Measurements from ENCODE around the gene CADM2. TPM values are rescaled to one million over a fixed set of nuclear protein-coding genes. Genes with fewer than 3 reads are reported as not detected.

Gene CADM2
- total RNA-seq, 1 experiment from 2014 or later: 0.64 TPM

- Histone ChIP-seq H3K36me3 (ENCODE audit: control insufficient read depth, insufficient read depth, low read length) (no peaks in the 10 kb centered on the region), H3K27ac (ENCODE audit: low read length) (no peak overlapping the region), H3K9me3 (ENCODE audit: control insufficient read depth, insufficient read depth, low read depth, low read length) (no peaks in the 10 kb centered on the region), H3K4me3 (ENCODE audit: low read depth in 2 of 2, low read length in 2 of 2) (no peak overlapping the region), H3K4me1 (ENCODE audit: control insufficient read depth, insufficient read depth, low read length) (no peaks in the 10 kb centered on the region), H3K27me3 (ENCODE audit: control insufficient read depth, insufficient read depth, low read length) (no peaks in the 10 kb centered on the region)
- DNase-seq (ENCODE audit: low read depth, low spot score) (no peak), ATAC-seq (no peak)
- in situ Hi-C loops (cut with HindIII; ENCODE audit: low pct_unique_long_range_greater_than_20kb, low sequenced_read_pairs): no loop called here
- TF ChIP-seq, protein P1, sequence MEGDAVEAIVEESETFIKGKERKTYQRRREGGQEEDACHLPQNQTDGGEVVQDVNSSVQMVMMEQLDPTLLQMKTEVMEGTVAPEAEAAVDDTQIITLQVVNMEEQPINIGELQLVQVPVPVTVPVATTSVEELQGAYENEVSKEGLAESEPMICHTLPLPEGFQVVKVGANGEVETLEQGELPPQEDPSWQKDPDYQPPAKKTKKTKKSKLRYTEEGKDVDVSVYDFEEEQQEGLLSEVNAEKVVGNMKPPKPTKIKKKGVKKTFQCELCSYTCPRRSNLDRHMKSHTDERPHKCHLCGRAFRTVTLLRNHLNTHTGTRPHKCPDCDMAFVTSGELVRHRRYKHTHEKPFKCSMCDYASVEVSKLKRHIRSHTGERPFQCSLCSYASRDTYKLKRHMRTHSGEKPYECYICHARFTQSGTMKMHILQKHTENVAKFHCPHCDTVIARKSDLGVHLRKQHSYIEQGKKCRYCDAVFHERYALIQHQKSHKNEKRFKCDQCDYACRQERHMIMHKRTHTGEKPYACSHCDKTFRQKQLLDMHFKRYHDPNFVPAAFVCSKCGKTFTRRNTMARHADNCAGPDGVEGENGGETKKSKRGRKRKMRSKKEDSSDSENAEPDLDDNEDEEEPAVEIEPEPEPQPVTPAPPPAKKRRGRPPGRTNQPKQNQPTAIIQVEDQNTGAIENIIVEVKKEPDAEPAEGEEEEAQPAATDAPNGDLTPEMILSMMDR (IDR thresholded peaks at IDR 0.05): no peak
- no peak for TF ChIP-seq SIN3A (IDR thresholded peaks at IDR 0.05; ENCODE audit: borderline replicate concordance, insufficient read depth, low read depth, low read length)
- TF ChIP-seq, protein P2, sequence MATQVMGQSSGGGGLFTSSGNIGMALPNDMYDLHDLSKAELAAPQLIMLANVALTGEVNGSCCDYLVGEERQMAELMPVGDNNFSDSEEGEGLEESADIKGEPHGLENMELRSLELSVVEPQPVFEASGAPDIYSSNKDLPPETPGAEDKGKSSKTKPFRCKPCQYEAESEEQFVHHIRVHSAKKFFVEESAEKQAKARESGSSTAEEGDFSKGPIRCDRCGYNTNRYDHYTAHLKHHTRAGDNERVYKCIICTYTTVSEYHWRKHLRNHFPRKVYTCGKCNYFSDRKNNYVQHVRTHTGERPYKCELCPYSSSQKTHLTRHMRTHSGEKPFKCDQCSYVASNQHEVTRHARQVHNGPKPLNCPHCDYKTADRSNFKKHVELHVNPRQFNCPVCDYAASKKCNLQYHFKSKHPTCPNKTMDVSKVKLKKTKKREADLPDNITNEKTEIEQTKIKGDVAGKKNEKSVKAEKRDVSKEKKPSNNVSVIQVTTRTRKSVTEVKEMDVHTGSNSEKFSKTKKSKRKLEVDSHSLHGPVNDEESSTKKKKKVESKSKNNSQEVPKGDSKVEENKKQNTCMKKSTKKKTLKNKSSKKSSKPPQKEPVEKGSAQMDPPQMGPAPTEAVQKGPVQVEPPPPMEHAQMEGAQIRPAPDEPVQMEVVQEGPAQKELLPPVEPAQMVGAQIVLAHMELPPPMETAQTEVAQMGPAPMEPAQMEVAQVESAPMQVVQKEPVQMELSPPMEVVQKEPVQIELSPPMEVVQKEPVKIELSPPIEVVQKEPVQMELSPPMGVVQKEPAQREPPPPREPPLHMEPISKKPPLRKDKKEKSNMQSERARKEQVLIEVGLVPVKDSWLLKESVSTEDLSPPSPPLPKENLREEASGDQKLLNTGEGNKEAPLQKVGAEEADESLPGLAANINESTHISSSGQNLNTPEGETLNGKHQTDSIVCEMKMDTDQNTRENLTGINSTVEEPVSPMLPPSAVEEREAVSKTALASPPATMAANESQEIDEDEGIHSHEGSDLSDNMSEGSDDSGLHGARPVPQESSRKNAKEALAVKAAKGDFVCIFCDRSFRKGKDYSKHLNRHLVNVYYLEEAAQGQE (IDR thresholded peaks at IDR 0.05; ENCODE audit: insufficient read depth in 1 of 2, low read depth in 2 of 2, low read length in 1 of 2): no peak
- no peak for TF ChIP-seq POLR2AphosphoS5 (IDR thresholded peaks at IDR 0.05; ENCODE audit: low read depth, low read length)
- no peak for TF ChIP-seq TCF7L2 (IDR thresholded peaks at IDR 0.05; ENCODE audit: low read depth, low read length)
- ChIA-PET CTCF (no interaction called here), POLR2A (no interaction called here)
- intact Hi-C loops (cut with micrococcal nuclease; ENCODE audit: unreplicated experiment): no loop called here
- no TSS peak for BruUV-seq (replicated peaks)
Observed at GRCh38 chr3:85264381-85264780, 305.6 kb downstream of the CADM2 start.

DNA sequence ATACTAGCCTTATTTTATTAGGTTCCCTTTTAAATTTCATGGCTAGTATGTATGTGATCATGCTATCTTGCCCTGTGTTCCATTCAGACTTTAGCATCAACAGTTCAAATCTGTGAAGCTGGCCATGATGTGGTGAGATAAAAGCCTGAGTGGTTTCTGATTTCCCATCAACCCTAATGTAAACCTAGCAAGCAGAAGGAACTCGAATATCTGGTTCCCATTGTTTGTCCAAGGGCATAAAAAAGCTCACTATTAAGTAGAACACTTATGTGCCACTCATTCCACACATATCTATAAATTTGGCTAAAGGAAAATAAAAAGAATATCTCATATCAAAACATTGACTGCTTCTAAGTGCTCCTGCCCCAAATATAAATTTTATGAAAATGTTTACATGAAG is 311.7 kb downstream of the CADM2 start:
- ATAC-seq: no peak
- H3K36me3 ChIP-seq (ENCODE audit: control insufficient read depth, insufficient read depth, low read length): no peaks in the 10 kb centered on the region
- DNase-seq (ENCODE audit: low read depth, low spot score): no peak
- H3K27me3 ChIP-seq (ENCODE audit: control insufficient read depth, insufficient read depth, low read length): no peaks in the 10 kb centered on the region
- CTCF ChIA-PET: no interaction called here
- intact Hi-C loops (cut with micrococcal nuclease; ENCODE audit: unreplicated experiment): no loop called here
- H3K4me3 ChIP-seq (ENCODE audit: low read depth in 2 of 2, low read length in 2 of 2): no peak overlapping the region
- no peaks in the 10 kb centered on the region for H3K9me3 ChIP-seq (ENCODE audit: control insufficient read depth, insufficient read depth, low read depth, low read length)
- no peaks in the 10 kb centered on the region for H3K4me1 ChIP-seq (ENCODE audit: control insufficient read depth, insufficient read depth, low read length)
- BruUV-seq (replicated peaks): no TSS peak
- POLR2A ChIA-PET: no interaction called here
- TF ChIP-seq TCF7L2 (IDR thresholded peaks at IDR 0.05; ENCODE audit: low read depth, low read length): no peak
- TF ChIP-seq, protein P1 (IDR thresholded peaks at IDR 0.05): no peak
- no peak for TF ChIP-seq POLR2AphosphoS5 (IDR thresholded peaks at IDR 0.05; ENCODE audit: low read depth, low read length)
- no peak for TF ChIP-seq SIN3A (IDR thresholded peaks at IDR 0.05; ENCODE audit: borderline replicate concordance, insufficient read depth, low read depth, low read length)
- TF ChIP-seq, protein P2 (IDR thresholded peaks at IDR 0.05; ENCODE audit: insufficient read depth in 1 of 2, low read depth in 2 of 2, low read length in 1 of 2): no peak
- no peak overlapping the region for H3K27ac ChIP-seq (ENCODE audit: low read length)
- in situ Hi-C loops (cut with HindIII; ENCODE audit: low pct_unique_long_range_greater_than_20kb, low sequenced_read_pairs): no loop called here
